HG03039 (cell line): ENCODE data around the gene OR51Q1.

ENCODE experiments used
- ATAC-seq: cut with Tn5 transposase; IDR thresholded peaks from one replicate; pipeline ENCODE4 v1.9.1; 2021; ENCODE audit warnings: mild to moderate bottlenecking, moderate library complexity; ENCODE audit not compliant: unreplicated experiment

The OR51Q1 gene

GRCh38 chr11:5421811-5422210, at the start of gene OR51Q1:
Gene OR51Q1 (plus strand): TSS chr11:5422111. CDS start chr11:5422201, 90 bp downstream.
- no peak for ATAC-seq

GRCh38 chr11:5380740-5381342, 41.1 kb upstream of the OR51Q1 start:
- peak; percentile 84 for ATAC-seq

GRCh38 chr11:5383576-5383975, 38.3 kb upstream of the OR51Q1 start, which contains the start of gene OR51M1:
Gene OR51M1 (plus strand): TSS chr11:5383812. CDS start chr11:5389399, 5,587 bp downstream.
- ATAC-seq = no peak

- no peak for ATAC-seq
These were observed 37.6 kb upstream of the OR51Q1 start for GRCh38 chr11:5384335-5384734.

GRCh38 chr11:5390210-5390609, 31.7 kb upstream of the OR51Q1 start:
- ATAC-seq = no peak

GRCh38 chr11:5394091-5394490, 27.8 kb upstream of the OR51Q1 start:
- no peak for ATAC-seq

GRCh38 chr11:5398936-5399335, 23.0 kb upstream of the OR51Q1 start:
- no peak for ATAC-seq

GRCh38 chr11:5405173-5405572, 16.7 kb upstream of the OR51Q1 start:
- ATAC-seq = no peak

DNA sequence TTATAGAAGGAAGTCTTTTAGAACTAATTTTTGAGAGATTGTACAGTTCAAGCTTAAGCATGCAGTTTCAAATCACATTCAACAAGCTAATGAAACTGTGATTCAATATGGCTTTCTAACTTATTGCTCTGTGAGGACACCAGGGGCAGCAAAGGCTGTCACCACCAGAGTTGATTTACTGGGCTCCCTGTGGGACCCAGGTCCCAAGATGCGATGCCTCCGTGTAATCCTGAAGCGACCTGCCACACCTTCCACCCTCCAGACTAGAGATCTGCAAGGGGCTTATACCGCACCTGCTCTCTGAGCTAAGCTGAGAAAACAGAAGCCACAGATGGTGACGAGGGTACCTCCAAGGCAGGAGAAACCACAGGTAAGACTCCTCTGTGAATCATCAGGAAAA, 918 bp upstream of the OR51Q1 start:
- ATAC-seq = no peak

DNA sequence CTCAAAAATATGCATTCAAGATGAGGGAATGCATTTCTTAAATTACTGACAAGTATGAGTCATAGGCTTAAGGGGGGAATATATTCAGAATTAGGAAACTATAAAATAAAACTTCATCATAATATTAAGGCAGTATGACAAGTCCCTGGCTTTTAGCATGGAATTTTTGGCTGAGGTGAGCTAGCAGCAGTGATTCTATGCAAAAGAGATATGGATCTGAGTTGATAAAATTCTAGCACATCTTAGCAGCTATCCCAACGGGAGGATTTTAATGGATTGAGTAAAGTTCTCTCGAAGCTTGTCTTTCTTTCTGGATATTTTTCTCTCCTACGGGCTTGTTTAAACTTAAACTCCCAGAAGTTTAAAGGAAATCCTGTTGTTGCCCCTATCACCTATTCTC, 1.2 kb downstream of the OR51Q1 start:
- ATAC-seq = no peak

GRCh38 chr11:5441414-5441813, 19.5 kb downstream of the OR51Q1 start, which contains the start of gene OR51I1:
Gene OR51I1 (minus strand): TSS chr11:5441514. CDS start chr11:5441514, 0 bp downstream.
- ATAC-seq = no peak

- ATAC-seq = no peak
These were observed 22.0 kb downstream of the OR51Q1 start for GRCh38 chr11:5443835-5444393.

DNA sequence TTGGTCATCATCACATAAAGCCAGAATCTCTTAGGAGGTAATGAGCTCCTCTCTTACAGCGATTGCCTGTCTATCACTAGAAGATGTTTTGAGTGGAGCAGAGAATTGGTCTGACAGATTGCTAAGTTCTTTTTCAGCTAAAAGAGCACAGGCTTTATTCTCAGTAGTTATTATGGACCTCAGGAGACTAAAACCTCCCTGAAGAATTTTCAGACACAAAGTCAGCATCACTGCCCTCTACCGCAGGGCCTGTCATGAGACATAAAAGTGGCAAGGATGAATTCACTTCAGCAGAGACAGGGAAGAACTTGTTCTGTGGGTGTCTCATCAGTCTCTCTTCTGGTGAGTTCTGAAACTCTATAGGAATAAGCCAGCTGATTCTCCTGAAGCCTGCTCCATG, 27.1 kb downstream of the OR51Q1 start, which contains the start of gene OR51I2:
Gene OR51I2 (plus strand): TSS at position 301 of the 400 bp plus-strand sequence. CDS start 4,166 bp downstream, outside the sequence.
- no peak for ATAC-seq

DNA sequence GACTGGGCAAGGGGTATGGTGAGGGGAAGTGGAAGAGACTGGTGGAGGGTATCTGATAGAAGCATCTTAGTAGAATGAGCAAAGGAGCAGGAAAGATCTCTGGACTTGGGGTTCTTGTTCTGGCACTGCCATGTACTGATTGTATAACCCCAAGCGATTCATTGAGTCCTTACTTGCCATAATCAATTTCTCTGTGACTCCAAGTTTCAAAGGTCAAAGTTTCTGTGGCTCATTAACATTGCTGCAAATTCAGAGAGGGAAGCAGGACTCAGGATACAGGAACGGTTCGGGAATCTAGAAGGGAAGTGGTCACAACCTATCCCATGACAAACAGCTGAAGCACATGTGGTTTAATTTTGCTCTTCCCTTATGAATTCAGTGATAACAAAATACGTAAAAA, 27.5 kb downstream of the OR51Q1 start:
- ATAC-seq = no peak

DNA sequence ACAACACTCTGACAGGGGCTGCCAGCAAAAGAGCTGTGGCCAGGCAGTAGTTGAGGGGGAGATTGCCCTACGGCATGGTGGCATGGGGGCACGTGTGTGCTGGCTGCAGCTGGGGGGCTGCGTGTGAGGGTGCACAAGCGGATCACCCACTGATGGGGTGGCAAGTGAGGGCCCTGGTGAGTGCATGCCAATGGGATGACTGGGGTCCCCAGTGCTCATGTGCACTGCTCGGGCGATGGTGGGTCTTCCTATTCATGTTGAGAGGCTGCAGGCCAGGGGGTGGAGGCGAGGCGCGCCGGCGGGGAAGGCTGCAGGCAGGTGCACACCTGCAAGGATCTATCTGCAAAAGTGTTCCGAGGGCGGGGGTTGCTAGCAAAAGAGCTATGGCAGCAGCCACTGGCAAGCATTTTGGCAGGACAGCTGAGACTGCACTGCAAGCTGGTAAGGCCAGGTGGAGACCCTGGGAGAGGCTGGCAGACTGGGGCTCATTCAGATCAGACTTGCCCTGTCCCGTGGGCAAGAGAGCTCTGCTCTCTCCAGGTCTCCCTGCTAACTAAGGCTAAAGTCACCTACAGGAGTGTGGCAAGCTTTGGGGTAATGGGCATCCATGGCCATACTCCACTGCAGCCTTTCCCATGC, 39.2 kb downstream of the OR51Q1 start:
- no peak for ATAC-seq

- ATAC-seq = no peak
These were observed 45.6 kb downstream of the OR51Q1 start for GRCh38 chr11:5467527-5467926.
